Right lung (tissue), 5 donors: ENCODE results near the gene PABPC1L. TPM values are rescaled to one million over a fixed set of nuclear protein-coding genes. Genes with fewer than 3 reads are reported as not detected.

Experiments
- DNase-seq, 2 donors: peaks; one replicate each; pipeline ENCODE4 v3.0.0-alpha.2; 2013
- polyA plus RNA-seq, 5 donors: library from polyadenylated mRNA; unstranded; fragments of 120-200 nt; gene quantifications; one replicate each; pipeline versions ENCODE4 v1.2.1 to v1.2.3, GENCODE V29; 2013; ENCODE audit warnings: inconsistent platforms in 1 of 5, low replicate concordance in 1 of 5; ENCODE audit not compliant: insufficient read length in 5 of 5, insufficient read depth in 1 of 5

PABPC1L gene
- polyA plus RNA-seq, 5 donors = 74.3 to 110 (median 86.3) TPM

DNA sequence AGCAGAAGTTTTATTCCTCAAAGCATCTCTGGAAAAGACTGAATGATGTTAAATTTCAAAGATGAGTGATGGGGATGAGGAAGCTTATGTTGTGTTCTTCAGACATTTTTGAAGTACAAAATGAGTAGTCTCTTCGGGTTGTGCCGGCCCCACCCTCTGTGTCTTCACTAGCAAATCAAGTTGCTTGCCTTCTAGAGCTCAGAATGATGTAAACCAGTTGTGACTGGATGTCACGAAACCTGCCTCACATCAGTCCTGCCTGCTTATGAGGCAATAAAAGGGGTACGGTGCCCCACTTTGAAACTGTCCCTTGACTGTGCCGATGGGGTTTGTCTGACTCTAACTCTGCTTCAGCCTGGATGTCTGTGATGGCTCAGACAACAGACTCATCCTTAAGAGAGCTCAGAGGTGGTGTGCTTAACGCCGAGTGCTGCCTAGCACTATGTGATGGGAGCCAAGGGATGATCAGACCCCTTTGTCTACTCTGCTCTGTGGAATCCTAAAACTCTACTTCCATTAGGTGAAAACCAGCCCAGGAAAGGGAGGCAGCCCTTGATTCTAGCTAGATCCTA is 31.3 kb downstream of the PABPC1L start:
- DNase-seq = no peak

DNA sequence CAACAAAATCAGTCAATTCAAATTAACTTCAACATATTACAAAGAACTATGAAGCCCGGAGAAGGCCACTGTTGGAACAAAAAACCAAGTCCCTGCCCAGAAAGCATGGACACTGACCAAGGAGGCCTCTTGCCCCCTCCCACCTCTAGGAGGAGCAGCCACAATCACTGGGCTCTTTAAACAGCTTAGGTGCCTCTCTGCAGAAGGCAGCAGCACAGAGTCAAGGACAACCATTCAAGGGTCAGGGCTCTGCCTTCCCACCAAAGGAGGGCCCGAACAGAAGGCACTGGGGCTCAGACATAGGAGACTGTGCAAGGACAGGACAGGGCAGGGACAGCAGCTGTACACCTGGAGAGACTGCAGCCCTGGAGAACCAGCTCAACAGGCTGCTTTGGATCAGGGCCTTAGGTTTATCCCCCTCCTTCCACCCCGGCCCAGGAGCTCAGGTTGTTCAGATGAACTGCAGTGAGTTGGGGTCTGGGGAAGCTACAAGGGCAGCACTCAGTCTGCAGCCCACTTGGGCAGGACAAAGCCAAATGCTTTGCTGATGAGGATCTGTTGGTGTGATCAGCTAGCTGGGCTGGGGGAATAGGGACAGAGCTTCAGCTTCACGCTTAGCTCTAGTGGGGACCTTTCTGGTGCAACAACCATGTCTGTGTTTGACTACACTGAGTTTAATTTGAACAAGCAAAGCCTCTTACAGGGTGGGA is 32.6 kb downstream of the PABPC1L start:
- DNase-seq = no peak

DNA sequence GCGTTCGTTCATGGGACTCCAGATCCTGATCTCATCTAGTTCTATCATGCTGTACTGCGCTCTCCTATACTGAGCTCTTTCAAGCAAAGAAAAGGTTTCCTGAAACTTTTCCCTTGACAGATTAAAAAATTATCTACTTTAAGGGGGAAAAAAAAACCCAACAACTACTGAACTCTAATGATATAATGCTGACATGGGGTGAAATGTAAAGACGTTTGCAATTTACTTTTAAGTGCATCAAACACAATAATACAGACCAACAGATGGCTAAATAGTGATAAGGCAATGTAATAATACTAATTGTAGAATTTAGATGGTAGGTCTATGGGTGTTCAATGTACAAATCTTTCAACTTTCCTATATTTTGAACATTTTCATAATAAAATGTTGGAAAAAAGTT is 34.0 kb downstream of the PABPC1L start:
- DNase-seq = no peak

DNA sequence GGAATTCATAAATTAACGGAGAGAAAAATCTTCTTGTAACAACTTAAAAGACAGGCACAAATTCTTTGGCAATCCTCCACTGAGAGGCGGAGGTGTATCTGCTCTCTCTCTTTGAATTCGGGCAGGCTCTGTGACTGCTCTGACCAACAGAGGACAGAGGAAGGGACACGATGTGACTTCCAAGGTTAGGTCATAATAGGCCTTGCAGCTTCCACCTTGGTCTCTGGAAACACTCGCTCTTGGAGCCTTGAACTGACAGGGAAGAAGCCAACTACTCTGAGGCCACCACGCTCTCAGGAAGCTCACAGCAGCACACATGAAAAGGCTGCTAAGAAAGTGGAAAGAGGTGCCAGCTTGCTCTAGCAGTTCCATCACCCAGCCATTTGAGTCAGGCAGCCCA is 35.4 kb downstream of the PABPC1L start:
- DNase-seq = no peak

DNA sequence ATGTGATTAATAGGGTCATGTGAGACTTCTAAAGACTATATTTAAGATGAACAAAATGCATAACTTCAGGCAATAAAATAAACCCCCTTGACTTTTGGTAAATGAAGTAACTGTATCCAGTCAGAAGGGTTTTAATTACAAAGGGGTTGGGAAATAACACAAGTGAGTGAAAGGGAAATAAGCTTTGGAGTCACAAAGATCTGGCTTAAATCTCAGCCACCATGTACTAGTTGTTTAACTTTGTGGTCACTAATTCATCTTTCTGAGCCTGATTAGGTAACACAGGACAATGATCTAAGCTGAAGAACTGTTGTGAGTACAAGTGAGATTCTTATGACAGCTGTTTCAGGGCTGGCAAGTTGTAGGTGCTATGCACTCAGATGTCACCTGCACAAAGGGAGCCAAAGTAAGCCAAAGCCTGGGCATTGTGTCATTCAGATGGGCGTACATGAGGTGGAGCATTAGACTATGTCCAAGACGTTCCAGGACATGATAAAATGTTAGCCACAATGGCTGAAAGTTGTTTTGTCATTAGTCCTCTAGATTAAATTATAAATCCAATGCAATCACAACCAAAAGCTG is 36.5 kb downstream of the PABPC1L start:
- DNase-seq = no peak

DNA sequence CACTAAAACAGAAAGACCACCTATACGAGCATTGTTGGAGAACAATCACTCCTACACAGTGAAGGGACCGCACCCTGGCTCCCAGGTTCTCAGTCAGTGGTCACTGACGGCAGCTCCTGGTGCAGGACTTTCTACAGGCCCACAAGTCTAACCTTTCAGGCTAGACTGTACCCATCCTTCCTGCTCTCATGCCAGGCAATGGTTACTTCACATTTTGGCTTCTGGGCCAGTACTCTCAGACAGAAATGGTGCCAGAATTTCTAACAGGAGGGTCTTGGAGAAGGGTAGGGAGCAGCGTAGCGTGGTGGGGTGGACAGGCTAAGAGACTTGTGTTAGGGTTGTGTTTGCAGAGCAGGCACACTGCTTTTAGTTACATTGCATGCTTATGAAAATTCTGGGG is 38.2 kb downstream of the PABPC1L start:
- no peak for DNase-seq

DNA sequence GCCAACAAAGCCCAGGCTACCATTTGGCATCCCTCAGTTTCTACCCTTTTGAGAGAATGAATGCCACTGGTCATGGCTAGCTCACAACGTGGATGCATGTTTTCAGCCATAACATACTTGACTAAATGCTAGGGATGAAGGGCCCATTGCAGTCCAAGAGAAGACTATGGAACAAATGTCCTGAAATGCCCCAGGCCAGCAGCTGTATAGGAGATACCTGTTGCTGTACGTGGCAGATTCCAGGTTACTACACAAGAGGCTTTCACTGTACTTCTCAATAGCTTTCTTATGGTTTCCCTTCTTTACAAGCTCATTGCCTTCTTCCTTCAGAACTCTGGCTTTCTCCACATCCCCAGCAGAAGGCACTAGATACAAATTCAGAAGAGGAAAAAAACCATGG is 38.7 kb downstream of the PABPC1L start:
- no peak for DNase-seq

DNA sequence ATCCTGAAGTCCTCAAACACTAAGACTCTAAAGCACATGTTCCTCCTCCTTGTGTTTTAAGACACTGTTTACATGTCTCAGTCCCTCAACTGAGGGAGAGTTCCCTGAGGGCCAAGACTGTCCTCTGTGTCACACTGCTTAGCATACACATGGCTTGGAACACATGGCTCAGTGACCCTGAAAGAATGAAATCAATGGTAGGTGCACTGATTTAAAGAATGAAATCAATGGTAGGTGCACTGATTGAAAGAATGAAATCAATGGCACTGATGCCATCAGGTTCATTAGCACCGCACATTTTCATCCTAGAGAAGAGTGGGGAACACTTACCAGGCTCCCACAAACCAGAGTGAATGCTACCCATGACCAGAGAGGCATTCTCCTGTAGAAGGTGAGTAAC is 40.5 kb downstream of the PABPC1L start:
- DNase-seq = no peak

DNA sequence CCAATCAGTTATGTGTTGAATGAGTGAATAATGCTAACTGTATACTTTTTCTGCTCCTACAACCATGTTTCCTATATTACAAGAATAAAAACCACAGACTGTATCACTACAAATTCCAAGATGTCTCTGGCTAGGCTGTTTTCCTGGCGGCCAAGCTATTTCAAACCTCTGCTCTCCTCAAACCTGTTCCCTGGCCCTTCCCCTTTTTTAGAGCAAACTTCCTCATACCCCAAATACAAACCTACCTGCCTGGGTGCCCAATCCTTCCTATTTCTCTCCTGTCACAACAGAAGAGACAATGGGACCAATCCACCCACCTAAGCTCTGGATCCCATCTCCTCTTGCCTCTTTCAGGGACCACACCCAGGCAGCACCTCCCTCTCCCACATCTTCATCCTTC is 42.9 kb downstream of the PABPC1L start:
- no peak for DNase-seq

DNA sequence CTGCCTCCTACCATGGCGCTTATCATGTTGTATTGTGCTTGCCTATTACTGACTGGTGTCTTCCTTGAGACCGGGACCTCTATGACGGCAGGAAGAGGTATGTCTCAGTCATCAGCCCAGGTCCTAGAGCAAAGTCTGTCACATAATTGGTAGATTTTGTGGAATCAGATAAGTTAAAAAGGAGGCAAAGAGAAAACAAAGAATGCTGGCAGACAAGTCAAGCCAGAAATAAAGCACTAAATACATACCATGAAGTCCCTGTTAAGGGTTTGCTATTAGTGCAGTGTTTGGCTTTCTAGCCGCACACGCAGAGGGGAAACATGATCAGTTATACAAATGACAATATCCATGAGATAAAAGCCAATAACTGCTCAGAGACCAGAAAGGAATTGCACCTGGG is 44.4 kb downstream of the PABPC1L start:
- no peak for DNase-seq

DNA sequence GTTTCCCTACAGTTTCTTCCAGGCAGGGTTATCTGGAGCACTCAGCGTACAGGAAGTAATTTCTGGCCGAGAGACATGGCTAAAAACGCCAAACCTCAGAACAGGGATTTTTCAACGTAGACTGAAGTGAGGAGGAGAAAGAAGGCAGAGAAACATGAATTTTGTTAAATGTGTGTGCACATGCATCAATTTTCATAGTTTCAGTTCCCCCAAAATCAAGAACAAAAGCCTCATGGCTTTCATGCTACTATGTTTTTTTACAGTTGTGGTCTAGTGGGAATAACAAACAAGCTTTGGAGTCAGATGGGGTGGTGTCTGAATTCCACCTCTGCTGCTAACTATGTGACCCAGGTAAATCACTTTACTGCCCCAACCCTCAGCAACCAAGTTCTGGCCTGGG is 45.4 kb downstream of the PABPC1L start:
- no peak for DNase-seq

DNA sequence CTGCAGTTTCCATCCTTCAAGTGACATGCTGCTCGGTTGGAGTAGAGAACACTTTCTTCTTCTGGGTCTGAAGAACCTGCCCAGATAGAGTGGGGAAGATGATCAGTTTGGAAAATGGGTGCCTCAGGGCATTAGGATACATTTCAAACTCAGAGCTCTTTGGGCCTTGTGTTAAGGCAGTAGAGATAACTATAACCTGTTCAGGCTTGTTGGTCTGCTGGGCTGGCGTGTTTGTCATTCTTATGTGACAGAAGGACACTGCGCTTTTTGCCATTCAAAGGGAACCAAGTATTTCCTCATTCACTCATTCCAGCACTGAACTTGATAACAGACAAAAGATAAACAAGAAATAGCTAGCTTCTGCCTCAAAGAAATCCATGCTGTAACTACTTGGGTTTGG is 46.5 kb downstream of the PABPC1L start:
- no peak for DNase-seq

DNA sequence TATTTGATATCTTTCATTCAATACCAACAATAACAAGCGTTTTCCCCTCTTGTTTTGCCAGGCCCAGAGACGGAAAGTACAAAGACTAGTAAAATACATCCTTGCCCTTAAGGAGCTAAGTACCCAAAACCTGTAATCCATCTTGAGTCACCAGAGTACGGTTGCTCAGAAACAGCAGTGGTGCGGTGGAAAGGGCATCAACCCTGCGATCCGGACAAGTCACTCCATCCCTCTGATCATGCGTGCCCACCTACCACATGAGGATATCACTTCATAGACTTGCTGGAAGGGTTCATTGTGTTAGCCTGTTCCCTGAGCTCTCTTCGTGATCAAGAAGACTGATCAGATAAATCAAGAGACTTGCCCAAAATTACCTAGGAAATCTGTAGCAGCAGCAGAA is 48.4 kb downstream of the PABPC1L start:
- DNase-seq = no peak

DNA sequence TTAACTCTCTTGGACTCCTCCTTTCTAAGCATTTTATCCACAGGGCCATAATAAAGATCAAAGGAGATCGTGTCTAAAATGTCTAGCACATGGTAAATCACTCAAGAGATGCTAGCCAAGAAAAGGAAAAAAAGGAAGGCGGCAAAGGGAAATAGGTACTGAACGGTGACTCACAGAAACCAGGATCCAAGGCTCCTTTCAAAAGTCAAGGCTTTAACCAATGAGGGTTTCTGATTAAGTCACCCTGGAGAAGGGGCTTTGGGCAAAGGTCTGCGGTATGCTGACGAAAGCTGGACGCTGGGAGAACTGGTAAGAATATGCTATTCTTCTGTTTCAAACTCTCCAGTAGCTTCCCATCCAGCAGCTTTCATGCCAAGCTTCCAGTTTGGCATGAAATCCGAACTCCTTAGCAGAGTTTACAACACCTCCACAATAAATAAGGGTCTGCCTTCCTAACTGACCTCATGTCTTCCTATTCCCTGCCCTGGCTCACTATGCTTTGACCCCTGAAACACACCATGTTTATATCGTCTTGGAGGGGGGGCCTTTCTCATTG is 49.3 kb downstream of the PABPC1L start:
- DNase-seq = no peak

DNA sequence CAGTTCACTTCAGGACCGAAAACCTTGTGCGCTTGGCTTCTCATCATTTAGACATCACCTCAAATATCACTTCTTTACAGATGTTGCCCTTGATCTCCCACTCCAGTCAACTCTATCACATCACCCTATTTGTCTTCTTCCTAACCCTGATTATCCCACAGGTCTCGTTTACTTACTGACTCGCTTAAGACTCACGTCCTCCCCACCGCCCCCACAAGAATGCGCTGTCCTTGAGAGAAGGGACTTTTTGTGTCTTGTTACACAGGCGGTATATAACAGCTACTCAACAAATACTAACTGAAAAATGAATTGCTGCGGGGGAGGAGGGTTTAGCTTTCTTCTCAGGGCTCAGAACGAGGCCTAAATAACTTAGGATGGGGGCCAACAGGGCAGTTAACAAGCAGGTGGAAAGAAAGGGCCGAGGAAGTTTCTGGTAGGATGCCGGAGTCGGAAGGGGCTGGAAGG is 49.8 kb downstream of the PABPC1L start:
- no peak for DNase-seq

DNA sequence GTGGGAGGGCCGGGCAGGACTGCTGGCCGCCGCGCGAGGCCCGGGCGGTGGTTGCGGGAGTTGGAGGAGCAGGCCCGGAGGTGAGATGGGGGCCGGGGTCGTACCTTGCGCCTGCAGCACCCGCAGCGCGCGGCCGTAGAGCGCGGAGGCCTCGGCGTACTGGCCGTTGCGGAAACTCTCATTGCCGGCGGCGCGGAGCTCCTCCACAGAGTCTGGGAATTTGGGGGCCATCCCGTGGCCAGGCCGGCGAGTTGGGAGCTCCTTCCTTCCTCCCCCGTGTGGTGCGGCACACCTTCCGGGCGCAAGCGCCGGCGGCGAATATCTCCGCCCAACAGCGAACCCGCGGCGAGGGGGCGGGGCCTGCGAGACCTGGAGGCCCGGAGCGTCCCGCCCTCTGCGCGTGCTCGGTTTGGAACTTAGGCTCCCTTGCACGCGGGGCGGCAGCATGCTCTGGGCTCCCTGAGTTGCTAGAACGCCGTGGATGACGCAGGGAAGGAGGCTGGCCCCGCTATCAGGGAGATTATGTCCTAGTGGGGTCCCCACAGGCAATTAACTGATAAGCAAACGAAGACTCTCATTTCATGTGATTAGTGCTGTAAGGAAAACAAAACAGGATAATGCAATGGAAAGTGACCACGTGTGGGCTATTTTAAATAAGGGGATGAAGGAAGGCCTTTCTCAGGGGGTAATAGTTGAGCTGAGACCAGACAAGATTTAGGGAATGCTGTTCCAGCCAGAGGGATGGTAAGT is 50.4 kb downstream of the PABPC1L start, which contains the start of gene TOMM34:
TSS of gene TOMM34 (minus strand) at position 295 of the 750 bp plus-strand sequence. CDS start at position 231, 64 bp downstream.
- DNase-seq = peak; percentile 87

DNA sequence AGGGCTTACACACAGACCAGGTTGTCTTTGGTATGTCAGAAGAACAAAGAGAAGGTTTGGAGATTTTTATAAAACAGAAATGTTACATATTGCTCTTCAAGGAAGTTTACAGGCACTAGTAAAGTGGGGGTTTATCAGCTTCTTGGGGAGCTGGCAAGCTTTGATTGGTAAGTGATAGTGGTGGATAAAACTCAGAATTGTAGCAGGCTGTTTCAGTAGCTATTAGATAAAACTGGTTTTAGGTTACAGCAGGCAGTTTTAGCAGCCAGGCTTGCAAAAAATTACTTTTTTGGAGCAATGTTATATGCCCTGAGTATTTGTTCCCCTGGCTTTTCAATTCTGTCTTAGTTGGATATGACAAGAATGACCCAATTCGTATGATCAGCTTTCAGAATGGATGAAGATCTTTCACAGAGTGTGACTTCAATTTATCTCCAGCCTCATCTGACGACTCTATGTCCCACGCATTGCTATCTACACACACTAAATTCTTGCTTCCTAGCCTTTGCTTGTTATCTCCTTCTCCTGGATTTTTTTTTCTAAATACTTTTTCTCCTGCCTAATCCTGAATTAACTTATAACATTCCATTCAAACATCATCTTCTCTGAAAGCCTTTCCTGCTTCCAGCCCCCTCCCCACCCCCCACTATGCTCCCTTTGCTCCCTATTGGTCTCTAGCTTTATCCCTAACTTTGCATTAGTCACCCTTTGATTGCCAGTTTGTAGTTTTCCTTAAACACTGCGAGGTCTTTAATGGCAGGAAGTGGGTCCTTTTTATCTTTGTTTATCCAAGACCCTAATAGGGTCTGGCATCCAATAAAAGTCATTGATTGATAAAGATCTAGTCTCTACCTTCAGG is 51.4 kb downstream of the PABPC1L start:
- DNase-seq = no peak

DNA sequence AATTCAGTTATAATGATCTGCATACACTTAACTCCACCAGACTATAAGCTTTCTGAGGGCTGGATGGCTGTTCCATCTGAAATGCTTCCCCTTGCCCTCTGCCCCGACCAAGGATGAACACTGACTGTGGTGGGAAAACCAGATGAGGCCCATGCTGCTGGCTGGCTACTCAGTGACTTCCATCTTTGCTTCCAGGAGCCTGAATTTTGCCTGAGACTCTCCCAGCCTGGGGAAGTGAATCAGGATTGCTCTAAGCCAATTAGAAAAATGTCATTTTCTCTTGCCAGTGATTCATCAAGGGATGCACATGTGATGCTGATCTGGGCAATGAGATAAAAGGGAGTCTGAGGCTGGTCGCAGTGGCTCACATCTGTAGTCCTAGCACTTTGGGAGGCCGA is 52.0 kb downstream of the PABPC1L start:
- no peak for DNase-seq

DNA sequence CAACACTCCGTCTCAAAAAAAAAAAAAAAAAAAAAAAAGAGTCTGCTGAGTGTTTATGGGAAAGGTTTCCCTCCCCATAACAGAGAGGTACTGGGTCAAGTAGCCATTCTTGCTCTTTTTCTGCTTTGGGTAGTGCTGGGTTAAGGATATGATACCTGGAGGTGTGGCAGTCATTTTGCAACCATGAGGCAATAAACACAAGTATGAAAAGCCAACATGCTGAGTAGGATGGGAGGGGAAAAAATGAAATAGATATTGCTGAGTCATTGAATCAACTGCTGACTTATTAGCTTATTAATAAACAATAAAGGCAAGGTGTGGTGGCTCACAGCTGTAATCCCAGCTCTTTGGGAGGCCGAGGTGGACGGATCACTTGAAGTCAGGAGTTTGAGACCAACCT is 52.6 kb downstream of the PABPC1L start:
- no peak for DNase-seq

DNA sequence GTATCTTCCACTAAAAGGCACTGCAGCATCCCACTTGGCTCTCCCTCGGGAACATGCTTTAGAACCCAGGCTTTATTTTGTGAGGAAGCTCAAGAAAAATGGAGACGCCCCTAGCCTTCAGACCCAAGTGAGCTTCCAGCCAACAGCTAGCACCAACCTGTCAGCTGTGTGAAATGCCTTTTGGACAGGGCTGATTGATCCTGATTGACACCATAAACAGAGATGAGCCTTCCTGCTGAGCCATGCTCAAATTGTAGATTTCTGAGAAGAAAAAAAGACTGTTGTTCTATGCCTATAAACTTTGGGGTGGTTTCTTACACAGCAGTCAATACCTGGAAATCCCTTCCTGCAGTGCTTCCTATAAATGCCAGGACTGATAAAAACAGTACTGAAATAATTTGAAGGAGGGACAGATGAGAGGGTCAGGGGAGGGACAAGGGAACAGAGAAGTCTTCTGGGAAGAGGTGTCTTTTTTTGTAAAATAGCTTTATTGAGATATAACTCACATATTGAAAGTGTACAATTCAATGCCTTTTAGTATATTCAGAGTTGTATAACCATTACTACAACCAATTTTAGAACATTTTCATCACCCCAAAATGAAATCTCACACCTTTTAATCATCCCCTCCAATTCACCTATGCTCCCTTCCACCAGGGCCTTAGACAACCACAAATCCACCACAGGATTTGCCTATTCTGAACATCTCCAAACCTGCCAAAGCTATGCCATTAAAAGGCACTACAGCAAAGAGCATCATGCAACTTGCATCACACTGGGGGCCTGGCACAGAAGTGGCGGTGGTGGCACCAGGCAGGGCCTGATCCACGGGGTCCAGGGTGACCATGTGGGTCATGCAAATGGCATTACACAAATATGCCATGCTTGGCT is 53.7 kb downstream of the PABPC1L start:
- no peak for DNase-seq
